Lower lobe of right lung (tissue), 2 donors: ENCODE results near the gene MID1. TPM values are rescaled to one million over a fixed set of nuclear protein-coding genes. Genes with fewer than 3 reads are reported as not detected.

Experiments used
- ATAC-seq, 2 donors: fragments of 200-7000 bp; cut with Tn5 transposase; one replicate each; pipeline ENCODE4 v1.9.1; 2020 to 2022; ENCODE audit warnings: mild to moderate bottlenecking in 2 of 2, moderate library complexity in 2 of 2
- DNase-seq: peaks from one replicate; pipeline ENCODE4 v3.0.0-alpha.2; 2020
- H3K27ac ChIP-seq: fragments of 200-600 bp; one replicate; pipeline ENCODE4 v1.8.0; 2022
- H3K27me3 ChIP-seq: fragments of 200-600 bp; one replicate; pipeline ENCODE4 v1.8.0; 2022; ENCODE audit warnings: low read depth
- H3K36me3 ChIP-seq: fragments of 200-600 bp; one replicate; pipeline ENCODE4 v1.8.0; 2022; ENCODE audit warnings: mild to moderate bottlenecking
- H3K4me1 ChIP-seq: fragments of 200-600 bp; one replicate; pipeline ENCODE4 v1.8.0; 2022
- H3K4me3 ChIP-seq: fragments of 200-600 bp; one replicate; pipeline ENCODE4 v1.8.0; 2022; ENCODE audit warnings: mild to moderate bottlenecking
- H3K9me3 ChIP-seq: fragments of 200-600 bp; one replicate; pipeline ENCODE4 v1.8.0; 2022
- CTCF ChIP-seq: fragments of 200-600 bp; IDR thresholded peaks from one replicate; pipeline ENCODE4 v1.8.0; 2022; ENCODE audit warnings: antibody characterized with exemption, mild to moderate bottlenecking
- intact Hi-C: fragments of 100-400 bp; cut with DNase I; formaldehyde crosslinking; loops from one replicate; pipeline ENCODE4 v1.11.0; 2022
- total RNA-seq: library from RNA; stranded (reverse); fragmentation: NEBNext Ultra II Directional; extraction: Animal tissue kit (Norgen Biotek cat#: 25700); gene quantifications from one replicate; pipeline ENCODE4 v1.2.1, GENCODE V29; 2021
- donor health status: DM: no; HTN: yes; CAD: no; lungs with severe emphysema.

The MID1 gene
- total RNA-seq, 1 donor from 2014 or later = 24.9 TPM

- no peak overlapping the region for H3K4me3 ChIP-seq
- no peaks in the 10 kb centered on the region for H3K36me3 ChIP-seq
- H3K27ac ChIP-seq = no peak overlapping the region
- intact Hi-C loops = no loop called here
- no peak for TF ChIP-seq CTCF
- H3K9me3 ChIP-seq = no peaks in the 10 kb centered on the region
- no peaks in the 10 kb centered on the region for H3K27me3 ChIP-seq
- DNase-seq (no peak), ATAC-seq (no peak)
- no peaks in the 10 kb centered on the region for H3K4me1 ChIP-seq
These were observed 88.5 kb downstream of the MID1 start for GRCh38 chrX:10531927-10532326.

- DNase-seq = no peak
- no peaks in the 10 kb centered on the region for H3K4me1 ChIP-seq
- ATAC-seq = no peak
- H3K27ac ChIP-seq = no peak overlapping the region
- H3K9me3 ChIP-seq = no peaks in the 10 kb centered on the region
- no peaks in the 10 kb centered on the region for H3K36me3 ChIP-seq
- intact Hi-C loops = no loop called here
- no peak for TF ChIP-seq CTCF
- H3K4me3 ChIP-seq = no peak overlapping the region
- no peaks in the 10 kb centered on the region for H3K27me3 ChIP-seq
These were observed 91.0 kb downstream of the MID1 start for GRCh38 chrX:10529344-10529743.

GRCh38 chrX:10526451-10526850 is 93.9 kb downstream of the MID1 start:
- H3K27ac ChIP-seq = no peak overlapping the region
- H3K36me3 ChIP-seq = no peaks in the 10 kb centered on the region
- no peak overlapping the region for H3K4me3 ChIP-seq
- H3K27me3 ChIP-seq = no peaks in the 10 kb centered on the region
- ATAC-seq (no peak), DNase-seq (no peak)
- H3K4me1 ChIP-seq = no peaks in the 10 kb centered on the region
- intact Hi-C loops = no loop called here
- no peak for TF ChIP-seq CTCF
- H3K9me3 ChIP-seq = no peaks in the 10 kb centered on the region

- H3K27ac ChIP-seq = no peak overlapping the region
- intact Hi-C loops = no loop called here
- no peak for ATAC-seq
- H3K4me3 ChIP-seq = no peak overlapping the region
- no peaks in the 10 kb centered on the region for H3K9me3 ChIP-seq
- H3K36me3 ChIP-seq = no peaks in the 10 kb centered on the region
- DNase-seq = no peak
- TF ChIP-seq CTCF = no peak
- H3K4me1 ChIP-seq = no peaks in the 10 kb centered on the region
- no peaks in the 10 kb centered on the region for H3K27me3 ChIP-seq
These were observed 94.8 kb downstream of the MID1 start for GRCh38 chrX:10525381-10526120.

GRCh38 chrX:10524578-10524977 is 95.8 kb downstream of the MID1 start:
- DNase-seq (no peak), ATAC-seq (no peak)
- Histone ChIP-seq H3K27ac (no peak overlapping the region), H3K36me3 (no peaks in the 10 kb centered on the region), H3K27me3 (no peaks in the 10 kb centered on the region), H3K4me3 (no peak overlapping the region), H3K9me3 (no peaks in the 10 kb centered on the region), H3K4me1 (no peaks in the 10 kb centered on the region)
- intact Hi-C loops = no loop called here
- TF ChIP-seq CTCF = no peak
